GM19324 (cell line): ENCODE data around the gene PRR20A.
"Not testable (repeated sequence)": the region's sequence is repeated elsewhere in the genome, so short reads cannot be mapped to it uniquely, and the experiment has no call there.

ENCODE experiments used
- ATAC-seq: cut with Tn5 transposase; IDR thresholded peaks from one replicate; pipeline ENCODE4 v1.9.1; 2021; ENCODE audit warnings: mild to moderate bottlenecking, moderate library complexity; ENCODE audit not compliant: unreplicated experiment, low FRiP score

The PRR20A gene

DNA sequence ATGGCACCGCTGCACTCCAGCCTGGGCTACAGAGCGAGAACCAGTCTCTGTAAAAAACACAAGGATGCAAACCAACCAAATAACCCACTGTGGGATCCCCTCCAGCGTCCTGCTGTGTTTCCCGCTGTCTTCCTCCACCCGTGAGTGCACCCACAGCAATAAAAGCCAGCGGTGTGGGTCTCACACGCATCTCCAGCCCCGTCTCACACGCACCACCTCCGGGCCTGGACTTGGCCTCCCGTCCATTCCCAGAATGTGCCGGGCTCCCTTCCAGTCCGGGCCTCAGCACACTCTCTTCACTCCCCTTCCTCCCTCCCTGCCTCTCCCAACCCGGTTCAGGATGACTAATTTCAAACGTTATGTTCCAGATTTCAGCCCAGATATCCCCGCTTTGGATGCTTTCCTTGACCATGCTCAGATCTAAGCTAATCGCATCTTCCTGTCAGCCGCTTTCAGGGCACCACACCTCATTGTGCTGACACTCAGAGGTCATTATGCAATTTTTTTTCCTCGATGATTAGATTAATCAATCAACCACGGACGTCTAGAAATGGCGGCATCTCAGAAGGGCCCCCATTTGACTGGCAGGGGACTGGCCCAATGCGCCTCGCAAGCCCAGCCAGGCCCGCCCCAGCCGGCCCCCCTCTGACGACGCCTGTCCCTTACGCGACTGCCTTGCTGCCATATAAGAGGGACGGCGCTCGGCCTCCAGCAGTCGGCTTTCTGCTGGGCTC, at the start of gene PRR20A:
PRR20A (plus strand) TSS at position 684 of the 734 bp plus-strand sequence. CDS start 387 bp downstream, outside the sequence.
- not testable (repeated sequence) for ATAC-seq

- no peak for ATAC-seq
These were observed 25.8 kb upstream of the PRR20A start for GRCh38 chr13:57114945-57115344.

- no peak for ATAC-seq
These were observed 17.0 kb upstream of the PRR20A start for GRCh38 chr13:57123681-57124080.

DNA sequence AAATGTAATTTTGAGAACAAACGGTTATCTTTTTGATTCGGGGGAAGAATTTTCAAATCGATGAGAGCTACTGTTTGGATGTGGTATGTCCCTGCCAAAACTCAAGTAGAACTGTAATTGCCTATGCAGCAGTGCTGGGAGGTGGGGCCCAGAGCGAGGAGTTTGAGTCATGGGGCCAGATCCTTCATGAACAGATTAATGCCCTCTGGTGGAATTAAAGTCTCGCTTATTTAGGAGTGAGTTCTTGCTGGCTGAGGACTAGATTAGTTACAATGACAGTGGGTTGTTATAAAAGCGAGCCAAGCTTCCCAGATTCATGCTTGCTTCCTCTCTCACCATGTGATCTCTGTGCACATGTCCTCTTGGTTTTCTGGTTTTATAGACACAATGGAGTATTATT, 11.8 kb upstream of the PRR20A start:
- no peak for ATAC-seq

DNA sequence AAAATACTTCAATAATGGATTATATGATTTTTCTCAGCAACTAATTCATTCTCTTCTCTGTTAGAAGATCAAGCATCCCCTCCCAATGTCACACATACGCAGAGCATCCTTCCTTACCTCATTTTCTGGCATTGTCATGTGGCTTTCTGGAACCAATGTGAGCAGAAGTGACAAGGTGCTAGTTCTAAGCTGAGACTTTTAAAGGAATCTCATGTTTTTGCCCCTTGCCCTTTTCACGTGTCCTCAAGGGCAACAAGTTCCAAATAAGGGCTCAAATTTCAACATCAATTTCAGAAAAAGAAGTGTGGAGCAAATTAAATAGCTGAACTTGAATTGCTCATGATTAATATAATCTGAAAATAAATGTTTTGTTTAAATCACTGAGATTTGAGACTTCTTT, 4.6 kb upstream of the PRR20A start:
- ATAC-seq, result no peak

GRCh38 chr13:57137585-57137984, 3.1 kb upstream of the PRR20A start:
- no peak for ATAC-seq

- no peak for ATAC-seq
These were observed 1.7 kb upstream of the PRR20A start for GRCh38 chr13:57138988-57139387.

- not testable (repeated sequence) for ATAC-seq
These were observed 937 bp upstream of the PRR20A start for GRCh38 chr13:57139781-57140180.

- not testable (repeated sequence) for ATAC-seq
These were observed 6.5 kb downstream of the PRR20A start, which contains the start of gene PRR20B for GRCh38 chr13:57147188-57147587. PRR20B (plus strand) TSS chr13:57147488; CDS start chr13:57147875, 387 bp downstream.

DNA sequence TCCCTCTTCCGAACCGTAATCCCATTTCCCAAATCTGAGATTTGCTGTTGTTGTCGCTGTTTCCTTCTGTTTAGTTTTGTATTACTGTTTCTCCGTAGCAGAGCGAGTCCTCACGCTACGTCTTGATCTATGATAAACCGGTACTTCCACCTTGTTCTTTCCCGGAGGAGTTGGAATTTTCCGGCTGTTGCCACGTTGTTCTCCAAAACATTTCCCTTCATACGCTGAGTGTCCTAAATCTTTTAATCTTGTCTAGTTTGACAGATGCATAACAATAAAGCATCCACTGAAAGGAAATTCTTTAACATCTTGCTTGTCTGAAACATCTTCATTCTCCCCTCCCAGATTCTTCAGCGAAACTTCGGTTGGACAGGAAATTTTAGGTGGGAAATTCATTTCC, 7.4 kb downstream of the PRR20A start:
- ATAC-seq, result not testable (repeated sequence)

DNA sequence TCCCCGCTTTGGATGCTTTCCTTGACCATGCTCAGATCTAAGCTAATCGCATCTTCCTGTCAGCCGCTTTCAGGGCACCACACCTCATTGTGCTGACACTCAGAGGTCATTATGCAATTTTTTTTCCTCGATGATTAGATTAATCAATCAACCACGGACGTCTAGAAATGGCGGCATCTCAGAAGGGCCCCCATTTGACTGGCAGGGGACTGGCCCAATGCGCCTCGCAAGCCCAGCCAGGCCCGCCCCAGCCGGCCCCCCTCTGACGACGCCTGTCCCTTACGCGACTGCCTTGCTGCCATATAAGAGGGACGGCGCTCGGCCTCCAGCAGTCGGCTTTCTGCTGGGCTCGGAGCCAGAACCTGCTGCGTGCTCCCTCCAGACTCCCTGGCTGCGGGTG, 13.0 kb downstream of the PRR20A start, which contains the start of gene PRR20C:
PRR20C (plus strand) TSS at position 301 of the 400 bp plus-strand sequence. CDS start 387 bp downstream, outside the sequence.
- not testable (repeated sequence) for ATAC-seq

DNA sequence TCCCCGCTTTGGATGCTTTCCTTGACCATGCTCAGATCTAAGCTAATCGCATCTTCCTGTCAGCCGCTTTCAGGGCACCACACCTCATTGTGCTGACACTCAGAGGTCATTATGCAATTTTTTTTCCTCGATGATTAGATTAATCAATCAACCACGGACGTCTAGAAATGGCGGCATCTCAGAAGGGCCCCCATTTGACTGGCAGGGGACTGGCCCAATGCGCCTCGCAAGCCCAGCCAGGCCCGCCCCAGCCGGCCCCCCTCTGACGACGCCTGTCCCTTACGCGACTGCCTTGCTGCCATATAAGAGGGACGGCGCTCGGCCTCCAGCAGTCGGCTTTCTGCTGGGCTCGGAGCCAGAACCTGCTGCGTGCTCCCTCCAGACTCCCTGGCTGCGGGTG, 19.6 kb downstream of the PRR20A start, which contains the start of gene PRR20D:
PRR20D (plus strand) TSS at position 301 of the 400 bp plus-strand sequence. CDS start 387 bp downstream, outside the sequence.
- not testable (repeated sequence) for ATAC-seq

GRCh38 chr13:57166897-57167296, 26.2 kb downstream of the PRR20A start, which contains the start of gene PRR20E:
PRR20E (plus strand) TSS chr13:57167197; CDS start chr13:57167584, 387 bp downstream.
- ATAC-seq, result not testable (repeated sequence)

DNA sequence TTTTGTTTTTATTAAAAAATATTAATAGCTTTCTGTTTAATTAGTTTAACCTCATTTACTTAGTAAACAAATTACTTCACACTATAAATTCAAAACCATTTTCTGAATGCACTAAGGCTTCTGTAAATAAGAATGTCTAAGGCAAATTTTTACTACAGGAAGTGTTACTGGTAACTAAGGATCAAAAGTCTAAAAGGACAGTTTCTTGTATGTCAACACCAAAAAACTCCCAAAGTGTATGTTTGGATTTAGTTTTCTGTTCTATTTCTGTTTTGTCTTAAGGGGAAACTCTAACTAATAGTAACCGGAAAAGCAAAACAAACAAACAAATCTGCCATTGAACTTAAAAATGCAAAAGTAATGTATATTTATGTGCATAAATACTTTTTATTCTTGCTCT, 50.9 kb downstream of the PRR20A start:
- ATAC-seq, result no peak
